ENCODE results near the gene VWA7.

The VWA7 gene

DNA sequence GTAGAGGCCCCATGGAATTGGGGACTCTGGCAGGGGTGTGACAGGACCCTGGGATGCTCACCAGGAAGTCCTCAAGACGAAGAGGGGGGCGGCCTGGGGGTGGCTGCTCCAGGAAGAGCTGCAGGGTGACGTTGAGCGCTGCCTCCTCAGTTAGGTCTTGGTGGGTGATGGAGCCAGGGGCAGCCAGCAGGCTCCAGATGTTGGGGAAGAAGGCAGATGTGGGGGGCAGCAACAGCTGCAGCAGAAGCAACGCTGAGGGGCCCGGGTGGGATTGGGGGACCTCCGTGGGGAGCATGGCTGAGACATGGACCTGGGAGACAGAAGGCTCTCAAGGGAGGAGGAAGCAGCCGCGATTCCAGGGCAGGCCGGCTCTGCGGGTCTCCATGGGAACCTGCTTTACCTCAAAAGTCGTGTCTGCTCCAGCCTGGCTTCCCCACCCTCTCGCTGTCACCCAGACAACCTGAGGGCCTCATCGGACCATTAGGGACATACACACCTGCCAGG lies 591 bp downstream of the VWA7 start:
- Histone ChIP-seq H3K27ac (ENCODE audit: low read depth, low read length) (peak overlapping the region; percentile 27), H3K4me1 (ENCODE audit: control insufficient read depth, insufficient read depth, low read length) (peaks cover 6% of the 10 kb centered on the region; the same call in 1 of the 2 replicates)

DNA sequence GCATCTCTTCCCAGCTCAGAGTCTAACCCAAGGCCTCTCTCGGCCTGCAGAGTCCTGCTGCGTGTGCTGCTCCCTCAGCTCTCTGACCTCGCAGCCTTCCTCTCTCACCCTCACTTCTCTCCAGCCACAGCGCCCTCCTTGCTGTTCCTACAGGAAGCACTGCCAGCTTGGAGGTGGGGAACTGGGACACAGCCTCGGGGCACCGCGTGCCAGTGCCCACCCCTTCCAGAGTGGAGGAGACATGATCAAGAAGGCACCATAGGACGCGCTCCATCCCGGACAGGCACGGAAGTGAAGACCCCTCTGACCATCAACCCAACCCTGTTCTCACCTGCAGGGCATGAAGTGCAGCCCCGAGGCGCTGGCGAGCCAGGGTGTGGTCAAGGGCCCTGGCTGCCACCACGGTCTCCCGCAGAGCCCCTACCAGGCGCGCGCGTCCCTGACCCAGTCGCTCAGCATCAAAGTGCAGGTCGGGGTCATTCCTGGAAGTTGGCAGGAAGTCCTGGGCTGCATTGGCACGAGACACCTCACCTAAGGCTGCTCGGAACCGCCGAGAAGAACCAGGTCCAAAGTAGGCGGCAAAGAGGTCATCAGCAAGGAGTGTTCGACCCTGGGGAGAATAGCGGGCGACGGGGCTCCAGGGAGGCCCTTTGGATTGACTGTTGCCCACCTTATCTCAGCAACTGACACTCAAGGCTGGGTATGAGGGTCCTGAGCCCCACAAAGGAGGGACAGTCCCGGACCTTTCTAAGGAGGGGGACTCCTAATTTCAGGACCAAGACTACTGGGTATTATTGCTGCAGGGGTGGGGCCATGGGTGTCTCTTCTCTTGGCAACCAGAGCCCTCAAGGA lies 1.3 kb downstream of the VWA7 start:
- H3K9me3 ChIP-seq (ENCODE audit: control insufficient read depth, insufficient read depth, low read length), result no peaks in the 10 kb centered on the region
- peaks cover 33% of the 10 kb centered on the region for H3K36me3 ChIP-seq (ENCODE audit: control insufficient read depth, insufficient read depth, low read length)
- no peak overlapping the region for H3K27ac ChIP-seq (ENCODE audit: low read depth, low read length)
- no peaks in the 10 kb centered on the region for H3K27me3 ChIP-seq (ENCODE audit: control insufficient read depth, insufficient read depth, low read length)
- H3K9ac ChIP-seq (ENCODE audit: low read depth, low read length), result no peak overlapping the region
- H3K4me3 ChIP-seq (ENCODE audit: low read depth, low read length), result no peak overlapping the region
- peaks cover 6% of the 10 kb centered on the region; the same call in 1 of the 2 replicates for H3K4me1 ChIP-seq (ENCODE audit: control insufficient read depth, insufficient read depth, low read length)

More for the DNA sequence above, 591 bp downstream of the VWA7 start:
- Histone ChIP-seq H3K9ac (ENCODE audit: low read depth, low read length) (no peak overlapping the region; the same call in 1 of the 2 replicates), H3K9me3 (ENCODE audit: control insufficient read depth, insufficient read depth, low read length) (no peaks in the 10 kb centered on the region), H3K4me3 (ENCODE audit: low read depth, low read length) (no peak overlapping the region), H3K36me3 (ENCODE audit: control insufficient read depth, insufficient read depth, low read length) (peaks cover 40% of the 10 kb centered on the region), H3K27me3 (ENCODE audit: control insufficient read depth, insufficient read depth, low read length) (no peaks in the 10 kb centered on the region)

- Histone ChIP-seq H3K27me3 (ENCODE audit: control insufficient read depth, insufficient read depth, low read length) (no peaks in the 10 kb centered on the region), H3K27ac (ENCODE audit: low read depth, low read length) (no peak overlapping the region), H3K4me3 (ENCODE audit: low read depth, low read length) (no peak overlapping the region), H3K4me1 (ENCODE audit: control insufficient read depth, insufficient read depth, low read length) (peaks cover 6% of the 10 kb centered on the region; the same call in 1 of the 2 replicates), H3K9ac (ENCODE audit: low read depth, low read length) (no peak overlapping the region), H3K9me3 (ENCODE audit: control insufficient read depth, insufficient read depth, low read length) (no peaks in the 10 kb centered on the region), H3K36me3 (ENCODE audit: control insufficient read depth, insufficient read depth, low read length) (peaks cover 27% of the 10 kb centered on the region)
Measured at GRCh38 chr6:31775184-31775583, 1.9 kb downstream of the VWA7 start.

DNA sequence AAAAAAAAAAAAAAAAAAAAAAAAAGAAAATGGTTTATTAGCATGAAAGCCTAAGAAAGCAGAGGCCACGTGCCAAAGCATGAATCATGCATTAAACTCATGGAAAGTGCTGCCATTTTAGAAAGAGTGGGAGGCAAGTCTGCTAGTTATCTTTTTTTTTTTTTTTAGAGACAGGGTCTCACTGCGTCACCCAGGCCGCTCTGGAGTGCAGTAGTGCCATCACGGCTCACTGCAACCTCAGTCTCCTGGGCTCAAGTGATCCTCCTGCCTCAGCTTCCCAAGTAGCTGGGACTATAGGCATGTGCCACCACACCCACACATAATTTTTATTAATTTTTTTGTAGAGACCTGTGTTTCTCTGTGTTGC lies 5.2 kb downstream of the VWA7 start:
- Histone ChIP-seq H3K9me3 (ENCODE audit: control insufficient read depth, insufficient read depth, low read length) (no peaks in the 10 kb centered on the region), H3K4me3 (ENCODE audit: low read depth, low read length) (no peak overlapping the region), H3K27me3 (ENCODE audit: control insufficient read depth, insufficient read depth, low read length) (no peaks in the 10 kb centered on the region), H3K36me3 (ENCODE audit: control insufficient read depth, insufficient read depth, low read length) (no peaks in the 10 kb centered on the region), H3K4me1 (ENCODE audit: control insufficient read depth, insufficient read depth, low read length) (peaks cover 2% of the 10 kb centered on the region; the same call in 1 of the 2 replicates), H3K9ac (ENCODE audit: low read depth, low read length) (no peak overlapping the region), H3K27ac (ENCODE audit: low read depth, low read length) (no peak overlapping the region)

GRCh38 chr6:31770860-31771259 lies 6.3 kb downstream of the VWA7 start:
- Histone ChIP-seq H3K36me3 (ENCODE audit: control insufficient read depth, insufficient read depth, low read length) (no peaks in the 10 kb centered on the region), H3K27me3 (ENCODE audit: control insufficient read depth, insufficient read depth, low read length) (no peaks in the 10 kb centered on the region), H3K9ac (ENCODE audit: low read depth, low read length) (no peak overlapping the region), H3K4me3 (ENCODE audit: low read depth, low read length) (no peak overlapping the region), H3K27ac (ENCODE audit: low read depth, low read length) (no peak overlapping the region), H3K4me1 (ENCODE audit: control insufficient read depth, insufficient read depth, low read length) (no peaks in the 10 kb centered on the region), H3K9me3 (ENCODE audit: control insufficient read depth, insufficient read depth, low read length) (no peaks in the 10 kb centered on the region)

GRCh38 chr6:31769684-31770371 lies 7.3 kb downstream of the VWA7 start:
- H3K36me3 ChIP-seq (ENCODE audit: control insufficient read depth, insufficient read depth, low read length), result no peaks in the 10 kb centered on the region
- H3K9ac ChIP-seq (ENCODE audit: low read depth, low read length), result no peak overlapping the region
- H3K27ac ChIP-seq (ENCODE audit: low read depth, low read length), result no peak overlapping the region
- H3K27me3 ChIP-seq (ENCODE audit: control insufficient read depth, insufficient read depth, low read length), result no peaks in the 10 kb centered on the region
- H3K4me1 ChIP-seq (ENCODE audit: control insufficient read depth, insufficient read depth, low read length), result no peaks in the 10 kb centered on the region
- H3K9me3 ChIP-seq (ENCODE audit: control insufficient read depth, insufficient read depth, low read length), result no peaks in the 10 kb centered on the region
- H3K4me3 ChIP-seq (ENCODE audit: low read depth, low read length), result no peak overlapping the region

DNA sequence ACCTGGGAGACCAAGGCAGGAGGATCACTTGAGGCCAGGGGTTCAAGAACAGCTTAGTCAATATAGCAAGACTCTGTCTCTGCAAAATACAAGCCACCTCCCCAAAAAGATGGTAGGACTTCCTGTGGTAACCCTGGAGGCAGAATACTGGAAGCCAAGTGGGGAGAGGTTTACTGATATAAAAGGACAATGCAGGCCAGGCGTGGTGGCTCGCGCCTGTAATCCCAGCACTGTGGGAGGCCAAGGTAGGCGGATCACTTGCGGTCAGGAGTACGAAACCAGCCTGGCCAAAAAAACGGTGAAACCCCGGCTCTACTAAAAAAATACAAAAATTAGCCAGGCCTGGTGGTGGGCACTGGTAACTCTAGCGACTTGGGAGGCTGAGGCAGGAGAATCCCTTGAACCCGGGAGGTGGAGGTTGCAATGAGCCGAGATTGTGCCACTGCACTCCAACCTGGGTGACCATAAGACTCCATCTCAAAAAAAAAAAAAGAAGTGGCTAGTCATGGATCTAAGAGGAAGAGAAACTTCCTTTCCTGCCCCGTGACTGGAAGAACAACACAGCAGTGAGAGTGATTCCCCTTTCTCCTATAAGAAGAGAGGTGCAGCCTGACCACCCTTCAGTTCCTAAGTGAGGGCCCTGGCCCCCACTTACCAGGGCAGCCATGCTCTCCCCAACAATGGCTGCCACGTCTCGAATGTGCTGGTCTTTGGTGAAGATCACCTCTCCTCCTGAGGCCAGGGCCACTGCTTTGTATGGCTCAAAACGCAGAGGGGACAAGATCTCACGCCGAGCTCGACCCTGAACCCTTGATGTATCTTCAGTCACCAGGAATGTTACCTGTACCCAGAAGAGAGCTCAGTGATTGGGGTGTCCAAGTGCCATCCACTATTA lies 8.5 kb downstream of the VWA7 start:
- no peaks in the 10 kb centered on the region for H3K9me3 ChIP-seq (ENCODE audit: control insufficient read depth, insufficient read depth, low read length)
- no peaks in the 10 kb centered on the region for H3K4me1 ChIP-seq (ENCODE audit: control insufficient read depth, insufficient read depth, low read length)
- no peak overlapping the region for H3K27ac ChIP-seq (ENCODE audit: low read depth, low read length)
- H3K4me3 ChIP-seq (ENCODE audit: low read depth, low read length), result no peak overlapping the region
- no peak overlapping the region for H3K9ac ChIP-seq (ENCODE audit: low read depth, low read length)
- no peaks in the 10 kb centered on the region for H3K27me3 ChIP-seq (ENCODE audit: control insufficient read depth, insufficient read depth, low read length)
- 0 out of 2 replicates have a peak, but pooled peaks cover 3% of the 10 kb centered on the region for H3K36me3 ChIP-seq (ENCODE audit: control insufficient read depth, insufficient read depth, low read length)

- H3K36me3 ChIP-seq (ENCODE audit: control insufficient read depth, insufficient read depth, low read length), result 0 out of 2 replicates have a peak, but pooled peaks cover 3% of the 10 kb centered on the region
- no peak overlapping the region for H3K27ac ChIP-seq (ENCODE audit: low read depth, low read length)
Measured at GRCh38 chr6:31767096-31767645, 10.0 kb downstream of the VWA7 start.

GRCh38 chr6:31765910-31766794 lies 11.0 kb downstream of the VWA7 start:
- Histone ChIP-seq H3K27me3 (ENCODE audit: control insufficient read depth, insufficient read depth, low read length) (no peaks in the 10 kb centered on the region), H3K4me3 (ENCODE audit: low read depth, low read length) (peak overlapping the region; percentile 36; the same call in 1 of the 2 replicates), H3K4me1 (ENCODE audit: control insufficient read depth, insufficient read depth, low read length) (peaks cover 4% of the 10 kb centered on the region; the same call in 1 of the 2 replicates), H3K9ac (ENCODE audit: low read depth, low read length) (no peak overlapping the region), H3K9me3 (ENCODE audit: control insufficient read depth, insufficient read depth, low read length) (no peaks in the 10 kb centered on the region), H3K36me3 (ENCODE audit: control insufficient read depth, insufficient read depth, low read length) (peaks cover 12% of the 10 kb centered on the region; the same call in 1 of the 2 replicates), H3K27ac (ENCODE audit: low read depth, low read length) (no peak overlapping the region)

More at GRCh38 chr6:31767096-31767645, 10.0 kb downstream of the VWA7 start:
- Histone ChIP-seq H3K9me3 (ENCODE audit: control insufficient read depth, insufficient read depth, low read length) (no peaks in the 10 kb centered on the region), H3K4me1 (ENCODE audit: control insufficient read depth, insufficient read depth, low read length) (peaks cover 4% of the 10 kb centered on the region; the same call in 1 of the 2 replicates), H3K27me3 (ENCODE audit: control insufficient read depth, insufficient read depth, low read length) (no peaks in the 10 kb centered on the region), H3K9ac (ENCODE audit: low read depth, low read length) (no peak overlapping the region), H3K4me3 (ENCODE audit: low read depth, low read length) (no peak overlapping the region)
